ENCODE data around the gene CASP7.

The CASP7 gene

GRCh38 chr10:113712755-113713639 lies 33.3 kb downstream of the CASP7 start:
- no peak for DNase-seq

GRCh38 chr10:113713640-113713982 lies 33.9 kb downstream of the CASP7 start:
- no peak for DNase-seq

DNA sequence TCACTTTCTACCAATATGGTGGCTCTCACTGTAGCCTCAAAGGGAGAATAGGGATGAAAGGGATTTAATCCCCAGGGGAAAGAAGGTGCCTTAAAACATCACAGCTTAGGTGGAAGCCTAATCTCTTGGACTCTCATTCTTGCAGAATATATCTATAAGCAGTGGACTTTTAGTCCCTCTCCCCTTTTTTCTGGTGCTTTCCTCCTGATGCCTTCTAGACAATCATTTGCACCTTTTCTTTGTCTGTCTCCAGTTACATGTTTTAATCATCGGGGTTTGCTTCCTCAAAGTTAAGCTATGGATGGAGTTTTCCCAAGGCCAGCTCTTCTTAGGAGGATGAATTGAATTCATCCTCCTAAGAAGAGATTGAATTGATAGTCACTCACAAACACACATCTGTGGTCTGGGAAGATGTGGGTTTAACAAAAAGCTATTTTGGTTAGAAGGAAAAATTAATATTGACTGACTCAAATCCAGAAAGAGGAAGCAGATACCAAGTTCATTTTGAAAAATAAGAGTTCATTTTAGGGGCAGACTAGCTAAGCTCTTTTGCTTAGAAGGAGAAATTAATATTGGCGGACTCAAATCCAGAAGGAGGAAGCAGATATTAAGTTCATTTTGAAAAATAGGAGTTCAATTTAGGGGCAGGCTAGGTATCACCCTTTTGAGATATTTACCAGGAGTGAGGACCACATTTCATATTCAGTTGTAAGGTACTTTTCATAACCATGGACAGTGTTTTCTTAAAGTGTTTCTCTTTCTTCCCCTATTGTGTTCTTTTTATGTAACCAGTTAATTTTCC lies 36.6 kb downstream of the CASP7 start:
- no peak for DNase-seq

GRCh38 chr10:113718969-113719822 lies 39.5 kb downstream of the CASP7 start:
- DNase-seq, result no peak

- DNase-seq, result no peak
Observed at GRCh38 chr10:113720386-113720785, 40.7 kb downstream of the CASP7 start.

- DNase-seq, result no peak
Observed at GRCh38 chr10:113732160-113732881, 52.6 kb downstream of the CASP7 start.

GRCh38 chr10:113732966-113733365 lies 53.3 kb downstream of the CASP7 start:
- DNase-seq, result no peak

GRCh38 chr10:113733635-113734034 lies 53.9 kb downstream of the CASP7 start:
- no peak for DNase-seq

DNA sequence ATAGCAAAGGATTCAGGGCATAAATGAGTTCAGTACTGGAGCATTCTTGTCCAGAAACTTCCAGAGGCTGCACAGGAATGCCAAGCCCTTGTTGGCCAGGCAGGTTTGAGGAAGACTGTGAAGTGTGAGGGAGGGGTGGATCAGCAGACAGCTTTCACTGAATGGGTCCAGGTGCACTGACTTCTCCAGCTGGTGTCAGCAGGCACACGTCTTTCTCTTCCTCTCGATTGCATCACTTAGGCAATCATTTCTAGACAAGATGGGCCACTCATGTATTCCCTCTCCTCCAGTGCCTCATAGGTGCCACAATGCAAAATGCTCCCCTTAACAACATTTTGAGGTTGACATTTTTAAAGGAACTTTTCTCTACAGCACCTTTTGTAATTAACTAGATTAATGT lies 56.2 kb downstream of the CASP7 start:
- no peak for DNase-seq

- no peak for DNase-seq
Observed at GRCh38 chr10:113736576-113736975, 56.9 kb downstream of the CASP7 start.

GRCh38 chr10:113739031-113739430 lies 59.3 kb downstream of the CASP7 start:
- no peak for DNase-seq

DNA sequence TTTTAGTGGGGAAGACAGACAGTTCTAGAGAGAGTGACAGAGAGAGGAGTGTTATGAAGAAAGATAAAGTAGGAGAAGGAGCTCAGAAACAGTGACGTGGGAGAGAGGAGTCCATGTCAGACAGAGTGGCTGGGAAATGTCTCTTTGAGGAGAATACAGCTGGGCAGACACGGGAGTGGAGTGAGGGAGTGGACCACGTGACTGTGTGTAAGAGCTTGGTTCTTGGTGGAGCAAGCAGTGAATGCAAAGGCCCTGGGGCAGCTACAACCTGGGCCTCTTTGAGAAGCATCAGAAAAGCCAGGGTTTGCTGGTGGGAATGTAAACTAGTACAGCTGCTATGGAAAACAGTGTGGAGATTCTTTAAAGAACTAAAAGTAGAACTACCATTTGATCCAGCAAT lies 59.9 kb downstream of the CASP7 start:
- no peak for DNase-seq

- no peak for DNase-seq
Observed at GRCh38 chr10:113740850-113741249, 61.1 kb downstream of the CASP7 start.

GRCh38 chr10:113742466-113742865 lies 62.8 kb downstream of the CASP7 start:
- no peak for DNase-seq

DNA sequence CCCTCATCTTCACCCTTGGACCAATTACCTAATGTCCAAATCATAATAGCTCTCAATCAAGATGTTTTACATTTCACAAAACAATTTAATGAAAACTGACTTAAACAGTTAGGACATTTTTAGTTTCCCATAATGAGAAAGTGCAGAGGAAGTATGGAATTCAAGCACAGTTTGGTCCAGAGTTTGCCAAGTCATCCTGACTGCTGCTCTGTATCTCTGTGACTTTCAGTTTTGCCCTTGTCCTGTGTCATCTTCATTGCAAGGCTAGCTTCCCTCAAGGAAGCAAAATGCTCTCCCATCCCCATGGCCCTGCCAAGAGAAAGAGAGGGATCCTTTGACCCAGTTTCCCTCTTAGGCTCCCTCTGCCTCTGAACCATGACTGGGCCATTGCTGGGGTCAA lies 63.9 kb downstream of the CASP7 start:
- no peak for DNase-seq

DNA sequence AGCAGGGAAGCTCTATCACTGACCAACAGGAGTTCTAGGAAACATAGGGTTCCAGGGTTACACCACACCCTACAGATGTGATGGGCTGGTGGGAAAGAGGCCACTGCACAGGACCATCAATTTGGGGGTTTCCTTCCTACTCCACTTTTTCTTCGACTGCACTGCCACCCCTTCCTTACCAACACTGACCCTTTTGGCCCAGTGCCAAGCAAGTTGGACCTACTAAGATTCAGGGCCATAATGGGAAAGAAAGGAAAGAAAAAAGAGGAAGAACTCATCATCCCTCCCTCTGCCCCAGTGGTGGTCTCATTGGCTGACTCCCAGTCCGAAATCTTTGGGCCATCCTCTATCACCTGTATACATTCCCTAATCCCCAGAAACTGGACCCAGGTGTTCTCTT lies 65.7 kb downstream of the CASP7 start:
- DNase-seq, result no peak

DNA sequence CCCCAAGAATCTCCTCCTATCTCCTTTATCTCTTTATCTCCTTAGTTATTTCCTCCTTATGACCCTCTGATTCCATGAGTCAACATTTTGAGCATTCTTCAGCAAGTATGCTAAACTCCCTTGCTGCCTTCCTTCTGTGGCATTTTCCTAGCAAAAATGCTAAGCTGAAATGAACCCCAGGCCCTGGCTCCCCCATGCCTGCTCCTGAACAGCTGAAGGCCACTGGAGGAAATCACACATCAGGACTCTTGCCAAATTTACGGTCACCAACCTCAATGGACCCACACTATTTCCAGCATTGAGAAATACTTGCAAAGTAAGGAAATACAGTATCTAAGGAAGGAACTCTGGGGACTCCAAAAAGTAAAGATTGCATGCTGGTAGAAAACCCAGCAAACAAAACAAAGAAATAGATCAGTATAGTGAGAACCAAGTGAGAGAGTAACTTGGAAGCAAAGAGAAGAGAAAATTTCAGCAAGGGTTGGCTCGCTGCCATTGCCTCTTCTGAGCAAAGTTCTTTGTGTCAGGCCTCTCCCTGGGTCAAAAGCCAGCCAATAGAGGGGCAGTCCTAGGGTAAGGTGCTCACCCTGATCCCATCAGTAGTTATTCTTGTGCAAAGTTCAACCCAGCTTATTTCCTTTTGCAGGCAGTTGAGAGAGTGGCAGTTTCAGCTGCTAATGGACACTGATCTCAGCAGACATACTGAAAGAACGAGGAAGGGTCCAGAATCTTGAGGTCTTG lies 66.7 kb downstream of the CASP7 start:
- no peak for DNase-seq

DNA sequence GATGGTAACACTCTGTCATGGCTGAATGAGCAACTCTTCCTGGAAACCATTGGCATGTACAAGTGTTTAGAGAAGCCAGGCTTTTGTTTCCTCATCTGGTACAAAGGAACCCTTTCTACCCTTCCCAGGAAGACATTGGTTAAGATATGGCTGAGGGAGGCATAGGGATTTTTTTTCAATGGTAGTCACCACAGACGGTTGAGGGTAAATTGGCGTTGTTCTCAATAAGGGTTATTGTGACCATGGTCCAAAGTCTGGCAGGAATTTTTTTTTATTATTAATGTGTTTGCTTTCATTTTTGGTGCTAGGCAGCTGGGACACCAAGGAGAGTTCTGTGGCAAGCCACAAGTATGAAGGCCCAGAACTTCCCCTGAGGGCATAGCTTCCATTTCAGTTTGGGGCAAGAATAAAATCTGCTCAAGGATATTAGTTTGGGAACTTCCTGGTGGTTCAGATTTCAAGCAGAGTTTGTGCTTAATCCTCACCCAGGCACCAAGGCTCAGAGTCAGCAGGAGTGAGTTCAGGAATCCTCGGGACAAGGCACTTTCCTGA lies 71.5 kb downstream of the CASP7 start, which contains the start of gene PLEKHS1:
PLEKHS1 (plus strand) TSS at position 502 of the 552 bp plus-strand sequence. CDS start 3,596 bp downstream, outside the sequence.
- no peak for DNase-seq

DNA sequence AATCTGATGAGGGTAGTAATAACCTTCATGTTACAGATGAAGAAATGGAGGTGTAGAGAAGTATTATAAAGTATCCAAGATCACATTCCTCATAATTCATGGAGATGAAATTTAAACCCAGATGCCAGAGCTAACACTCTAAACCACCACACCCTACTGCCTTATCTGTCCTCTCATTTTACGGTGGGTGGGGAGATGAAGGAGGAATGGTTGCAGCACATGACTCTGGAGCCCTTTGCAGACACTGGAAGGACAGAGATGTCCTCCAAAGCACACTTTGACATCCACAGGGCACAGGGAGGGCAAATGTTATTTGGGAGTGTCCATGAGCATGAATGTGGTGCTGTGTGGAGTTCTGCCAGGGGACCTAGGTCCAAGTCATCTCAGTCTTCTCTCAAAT lies 72.8 kb downstream of the CASP7 start:
- DNase-seq, result no peak

- no peak for DNase-seq
Observed at GRCh38 chr10:113753020-113753692, 73.4 kb downstream of the CASP7 start.

GRCh38 chr10:113754125-113754524 lies 74.4 kb downstream of the CASP7 start:
- DNase-seq, result no peak

Data from stimulated activated CD4-positive, alpha-beta T cell treated with anti-CD3 and anti-CD28 coated beads, Interleukin-2, amount 100 ng/mL, for 24 hours (primary cell).